Measurements from ENCODE around the gene PAFAH2. TPM values are rescaled to one million over a fixed set of nuclear protein-coding genes. Genes with fewer than 3 reads are reported as not detected.

Gene PAFAH2
- total RNA-seq, 1 experiment from 2014 or later, result 8.5 TPM

- ChIA-PET CTCF (interaction anchor here (0.6 kb wide), 1 partner anchor 10 kb away, joined by 10 read pairs; no protein-coding TSS in a partner anchor), POLR2A (no interaction called here)
- in situ Hi-C loops (cut with HindIII; ENCODE audit: low pct_unique_long_range_greater_than_20kb, low sequenced_read_pairs), result no loop called here
- Histone ChIP-seq H3K4me1 (ENCODE audit: control insufficient read depth, insufficient read depth, low read length) (0 out of 2 replicates have a peak, but pooled peaks cover 3% of the 10 kb centered on the region), H3K36me3 (ENCODE audit: control insufficient read depth, insufficient read depth, low read length) (no peaks in the 10 kb centered on the region), H3K9me3 (ENCODE audit: control insufficient read depth, insufficient read depth, low read depth, low read length) (no peaks in the 10 kb centered on the region), H3K27ac (ENCODE audit: low read length) (no peak overlapping the region), H3K27me3 (ENCODE audit: control insufficient read depth, insufficient read depth, low read length) (no peaks in the 10 kb centered on the region), H3K4me3 (ENCODE audit: low read depth in 2 of 2, low read length in 2 of 2) (no peak overlapping the region)
- no TSS peak for BruUV-seq (replicated peaks)
- ATAC-seq (no peak), DNase-seq (ENCODE audit: low read depth, low spot score) (no peak)
- intact Hi-C loops (cut with micrococcal nuclease; ENCODE audit: unreplicated experiment), result no loop called here
- TF ChIP-seq POLR2AphosphoS5 (IDR thresholded peaks at IDR 0.05; ENCODE audit: low read depth, low read length), result no peak
- TF ChIP-seq REST (IDR thresholded peaks at IDR 0.05; ENCODE audit: insufficient read depth in 1 of 2, low read depth in 2 of 2, low read length in 1 of 2), result no peak
- TF ChIP-seq SIN3A (IDR thresholded peaks at IDR 0.05; ENCODE audit: borderline replicate concordance, insufficient read depth, low read depth, low read length), result no peak
- TF ChIP-seq CTCF (IDR thresholded peaks at IDR 0.05), result no peak
- TF ChIP-seq TCF7L2 (IDR thresholded peaks at IDR 0.05; ENCODE audit: low read depth, low read length), result no peak
Measured at GRCh38 chr1:26016953-26017545, 19.2 kb upstream of the PAFAH2 start.

GRCh38 chr1:26016258-26016952 lies 18.5 kb upstream of the PAFAH2 start:
- H3K27ac ChIP-seq (ENCODE audit: low read length), result no peak overlapping the region
- no peaks in the 10 kb centered on the region for H3K9me3 ChIP-seq (ENCODE audit: control insufficient read depth, insufficient read depth, low read depth, low read length)
- H3K4me3 ChIP-seq (ENCODE audit: low read depth in 2 of 2, low read length in 2 of 2), result no peak overlapping the region
- in situ Hi-C loops (cut with HindIII; ENCODE audit: low pct_unique_long_range_greater_than_20kb, low sequenced_read_pairs) (no loop called here), intact Hi-C loops (cut with micrococcal nuclease; ENCODE audit: unreplicated experiment) (no loop called here)
- no peak for DNase-seq (ENCODE audit: low read depth, low spot score)
- ChIA-PET POLR2A (no interaction called here), CTCF (interaction anchor here (0.6 kb wide), 1 partner anchor 11 kb away, joined by 10 read pairs; no protein-coding TSS in a partner anchor)
- no TSS peak for BruUV-seq (replicated peaks)
- no peaks in the 10 kb centered on the region for H3K36me3 ChIP-seq (ENCODE audit: control insufficient read depth, insufficient read depth, low read length)
- 0 out of 2 replicates have a peak, but pooled peaks cover 3% of the 10 kb centered on the region for H3K4me1 ChIP-seq (ENCODE audit: control insufficient read depth, insufficient read depth, low read length)
- no peak for ATAC-seq
- TF ChIP-seq SIN3A (IDR thresholded peaks at IDR 0.05; ENCODE audit: borderline replicate concordance, insufficient read depth, low read depth, low read length) (no peak), POLR2AphosphoS5 (IDR thresholded peaks at IDR 0.05; ENCODE audit: low read depth, low read length) (no peak), TCF7L2 (IDR thresholded peaks at IDR 0.05; ENCODE audit: low read depth, low read length) (no peak), CTCF (IDR thresholded peaks at IDR 0.05) (no peak), REST (IDR thresholded peaks at IDR 0.05; ENCODE audit: insufficient read depth in 1 of 2, low read depth in 2 of 2, low read length in 1 of 2) (no peak)
- no peaks in the 10 kb centered on the region for H3K27me3 ChIP-seq (ENCODE audit: control insufficient read depth, insufficient read depth, low read length)

All from Panc1 (cell line).